Measurements from ENCODE around the gene HNRNPH1. TPM values are rescaled to one million over a fixed set of nuclear protein-coding genes. Genes with fewer than 3 reads are reported as not detected.
A peak's percentile ranks its signal among the peaks of the same experiment; 100 is the strongest.

The HNRNPH1 gene
- total RNA-seq, 1 experiment from 2014 or later: 940 TPM

GRCh38 chr5:179612577-179613459 is 10.7 kb downstream of the HNRNPH1 start:
- no peak overlapping the region for H3K4me3 ChIP-seq (ENCODE audit: low read depth, low read length)
- intact Hi-C loops (cut with micrococcal nuclease; ENCODE audit: unreplicated experiment): no loop called here
- H3K4me3 Mint-ChIP-seq (ENCODE audit: unreplicated experiment): peak overlapping the region; percentile 32
- peaks cover 100% of the 10 kb centered on the region for H3K36me3 Mint-ChIP-seq (ENCODE audit: insufficient read depth, unreplicated experiment)
- H3K27ac Mint-ChIP-seq (ENCODE audit: unreplicated experiment): peak overlapping the region; percentile 49
- peaks cover 19% of the 10 kb centered on the region for H3K36me3 ChIP-seq (ENCODE audit: control insufficient read depth, insufficient read depth, low read length)
- peaks cover 52% of the 10 kb centered on the region for H3K4me1 Mint-ChIP-seq (ENCODE audit: low read depth, unreplicated experiment)
- no peak for TF ChIP-seq CTCF (IDR thresholded peaks at IDR 0.05; ENCODE audit: insufficient read depth in 1 of 2, low read depth in 1 of 2, low read length in 1 of 2, severe bottlenecking in 1 of 2, unreplicated experiment in 1 of 2)
- H3K27me3 ChIP-seq (replicated peaks; ENCODE audit: control insufficient read depth, insufficient read depth, low read length): no peaks in the 10 kb centered on the region
- CTCF ChIA-PET: no interaction called here
- DNase-seq: peak in 1 of 2 experiments; percentile 25
- H3K9me3 ChIP-seq: no peaks in the 10 kb centered on the region
- H3K9me3 Mint-ChIP-seq (ENCODE audit: unreplicated experiment): no peaks in the 10 kb centered on the region
- BruUV-seq (replicated peaks): no TSS peak
- H3K4me1 ChIP-seq: peaks cover 10% of the 10 kb centered on the region
- H3K27me3 Mint-ChIP-seq (ENCODE audit: insufficient read depth, unreplicated experiment): no peaks in the 10 kb centered on the region
- POLR2A ChIA-PET: interaction anchor here (1.0 to 5.6 kb wide), 2 partner anchors 10 to 53 kb away, joined by 3 to 42 read pairs; partner anchors contain the start of gene HNRNPH1

DNA sequence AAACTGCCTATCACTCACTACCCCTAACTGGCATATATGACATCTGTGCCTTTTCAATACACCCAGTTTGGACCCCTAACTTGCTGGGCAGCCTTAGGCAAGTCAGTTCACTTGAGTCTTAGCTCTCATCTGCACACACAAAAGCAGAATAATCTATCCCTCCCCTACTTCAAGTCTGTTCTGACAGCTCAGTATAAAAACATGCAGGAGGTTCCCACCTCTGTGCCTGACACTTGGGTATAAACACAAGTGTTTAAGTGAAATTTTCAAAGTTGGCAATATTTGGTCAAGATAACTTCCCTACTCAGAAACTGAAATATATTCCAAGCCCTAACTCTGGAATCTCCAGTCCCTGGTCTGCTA is 12.6 kb downstream of the HNRNPH1 start:
- Mint-ChIP-seq H3K27me3 (ENCODE audit: insufficient read depth, unreplicated experiment) (no peaks in the 10 kb centered on the region), H3K36me3 (ENCODE audit: insufficient read depth, unreplicated experiment) (peaks cover 100% of the 10 kb centered on the region)

More for the DNA sequence above, 12.6 kb downstream of the HNRNPH1 start:
- POLR2A ChIA-PET: interaction anchor here (5.6 kb wide), 1 partner anchor 12 kb away, joined by 42 read pairs; the partner anchor contains the start of gene HNRNPH1
- Histone ChIP-seq H3K4me1 (peaks cover 10% of the 10 kb centered on the region), H3K36me3 (ENCODE audit: control insufficient read depth, insufficient read depth, low read length) (peaks cover 13% of the 10 kb centered on the region), H3K4me3 (ENCODE audit: low read depth, low read length) (no peak overlapping the region), H3K9me3 (no peaks in the 10 kb centered on the region), H3K27me3 (replicated peaks; ENCODE audit: control insufficient read depth, insufficient read depth, low read length) (no peaks in the 10 kb centered on the region)
- no TSS peak for BruUV-seq (replicated peaks)
- DNase-seq: peak in 1 of 2 experiments; percentile 1
- Mint-ChIP-seq H3K27ac (ENCODE audit: unreplicated experiment) (peak overlapping the region; percentile 30), H3K4me1 (ENCODE audit: low read depth, unreplicated experiment) (peaks cover 42% of the 10 kb centered on the region), H3K4me3 (ENCODE audit: unreplicated experiment) (no peak overlapping the region), H3K9me3 (ENCODE audit: unreplicated experiment) (no peaks in the 10 kb centered on the region)
- CTCF ChIA-PET: no interaction called here
- intact Hi-C loops (cut with micrococcal nuclease; ENCODE audit: unreplicated experiment): no loop called here
- TF ChIP-seq CTCF (IDR thresholded peaks at IDR 0.05; ENCODE audit: insufficient read depth in 1 of 2, low read depth in 1 of 2, low read length in 1 of 2, severe bottlenecking in 1 of 2, unreplicated experiment in 1 of 2): no peak

Data from Caco-2 (cell line).